Ramos (cell line): ENCODE data around the gene AP2A1.
"Not testable (repeated sequence)": the region's sequence is repeated elsewhere in the genome, so short reads cannot be mapped to it uniquely, and the experiment has no call there.

ENCODE experiments used
- in situ Hi-C: fragments of 300-500 bp; cut with MboI; formaldehyde crosslinking; loops from one replicate; pipeline ENCODE4 v1.14.3; 2022; ENCODE audit warnings: low sequenced_read_pairs; ENCODE audit not compliant: unreplicated experiment

AP2A1 gene

GRCh38 chr19:49766930-49767299 is at the start of gene AP2A1:
AP2A1 (plus strand) TSS chr19:49767001; CDS start chr19:49767134, 133 bp downstream.
- in situ Hi-C loops: no loop called here

GRCh38 chr19:49718511-49718910 is 48.3 kb upstream of the AP2A1 start:
- in situ Hi-C loops: no loop called here

- in situ Hi-C loops: no loop called here
Measured at GRCh38 chr19:49718991-49719390, 47.8 kb upstream of the AP2A1 start.

GRCh38 chr19:49719420-49719819 is 47.4 kb upstream of the AP2A1 start:
- in situ Hi-C loops: not testable (repeated sequence)

GRCh38 chr19:49727217-49728030 is 39.4 kb upstream of the AP2A1 start:
- in situ Hi-C loops: no loop called here

GRCh38 chr19:49730166-49730565 is 36.6 kb upstream of the AP2A1 start:
- in situ Hi-C loops: no loop called here

- in situ Hi-C loops: no loop called here
Measured at GRCh38 chr19:49738268-49738667, 28.5 kb upstream of the AP2A1 start.

GRCh38 chr19:49739098-49739497 is 27.7 kb upstream of the AP2A1 start:
- in situ Hi-C loops: no loop called here

- in situ Hi-C loops: no loop called here
Measured at GRCh38 chr19:49739933-49740332, 26.9 kb upstream of the AP2A1 start.

- in situ Hi-C loops: no loop called here
Measured at GRCh38 chr19:49741210-49741844, 25.5 kb upstream of the AP2A1 start.

GRCh38 chr19:49744946-49745381 is 21.8 kb upstream of the AP2A1 start:
- in situ Hi-C loops: no loop called here

- in situ Hi-C loops: no loop called here
Measured at GRCh38 chr19:49746206-49746958, 20.4 kb upstream of the AP2A1 start.

GRCh38 chr19:49749055-49749716 is 17.6 kb upstream of the AP2A1 start:
- in situ Hi-C loops: no loop called here

- in situ Hi-C loops: no loop called here
Measured at GRCh38 chr19:49749771-49750170, 17.0 kb upstream of the AP2A1 start.

GRCh38 chr19:49752701-49753100 is 14.1 kb upstream of the AP2A1 start:
- in situ Hi-C loops: no loop called here

- in situ Hi-C loops: no loop called here
Measured at GRCh38 chr19:49755956-49756355, 10.8 kb upstream of the AP2A1 start.

GRCh38 chr19:49758292-49758691 is 8.5 kb upstream of the AP2A1 start:
- in situ Hi-C loops: no loop called here

GRCh38 chr19:49761249-49761624 is 5.6 kb upstream of the AP2A1 start:
- in situ Hi-C loops: no loop called here

- in situ Hi-C loops: no loop called here
Measured at GRCh38 chr19:49761625-49762311, 5.0 kb upstream of the AP2A1 start.

GRCh38 chr19:49763230-49763629 is 3.6 kb upstream of the AP2A1 start, which contains the start of gene TSKS:
TSKS (minus strand) TSS chr19:49763306; CDS start chr19:49763247, 59 bp downstream.
- in situ Hi-C loops: no loop called here
